HG02970 (cell line): ENCODE measurements around the gene PDK2.

Source experiments
- ATAC-seq: cut with Tn5 transposase; IDR thresholded peaks from one replicate; pipeline ENCODE4 v1.9.1; 2021; ENCODE audit warnings: mild to moderate bottlenecking, moderate library complexity, moderate number of reproducible peaks; ENCODE audit not compliant: unreplicated experiment, low FRiP score

The PDK2 gene

DNA sequence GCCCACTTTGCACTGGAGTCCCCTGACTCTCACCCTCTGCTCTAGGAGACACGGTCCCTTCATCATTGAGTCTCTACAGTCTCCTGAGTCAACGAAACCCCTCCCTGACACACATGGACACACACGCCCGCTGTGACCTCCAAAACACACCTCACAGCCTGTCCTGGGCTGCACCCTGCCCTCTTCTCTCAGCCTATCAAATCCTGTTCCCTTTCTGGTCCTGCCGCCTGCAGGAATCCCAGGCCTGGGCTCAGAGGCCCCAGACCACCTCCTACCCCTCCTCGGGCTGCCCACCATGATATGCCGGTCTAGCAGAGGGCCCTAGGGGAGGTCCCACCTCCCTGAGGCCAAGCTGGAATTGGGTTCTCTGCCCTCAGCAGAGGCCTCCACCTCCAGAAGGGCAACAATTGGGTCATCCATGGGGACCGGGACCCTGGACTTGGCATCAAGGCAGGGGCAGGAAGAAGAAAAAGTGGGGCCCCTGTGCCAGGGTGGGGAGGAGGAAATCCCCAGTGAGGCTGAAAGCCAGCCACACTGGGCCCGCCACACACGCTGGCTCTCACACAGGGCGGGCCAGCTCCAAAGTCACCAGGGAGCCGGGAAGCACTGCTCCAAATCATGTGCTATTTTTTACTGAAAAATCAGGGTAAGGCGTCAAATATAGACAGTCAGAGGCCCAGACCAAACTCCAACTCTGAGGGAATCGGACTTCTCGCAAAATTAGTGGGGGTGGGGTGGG lies 51.9 kb downstream of the PDK2 start:
- ATAC-seq = no peak

DNA sequence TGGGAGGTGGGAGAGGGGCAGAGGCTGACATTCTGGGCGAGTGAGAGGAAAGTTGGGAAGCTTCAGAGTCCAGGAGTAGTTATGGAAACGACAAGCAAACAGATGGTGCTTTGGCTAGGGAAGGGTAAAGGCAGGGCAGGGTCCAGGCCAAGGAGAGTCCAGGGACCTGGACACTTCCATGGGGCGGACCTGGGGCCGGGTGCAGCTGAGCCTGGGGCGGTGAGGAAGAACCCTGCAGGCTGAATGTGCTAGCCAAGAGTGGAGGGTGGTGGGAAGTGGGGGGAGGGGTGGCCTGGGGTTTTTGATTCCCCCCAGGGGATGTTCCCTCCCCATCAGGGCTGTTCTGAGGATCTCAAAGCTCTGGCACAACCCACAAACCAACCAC lies 52.7 kb downstream of the PDK2 start:
- ATAC-seq = no peak

DNA sequence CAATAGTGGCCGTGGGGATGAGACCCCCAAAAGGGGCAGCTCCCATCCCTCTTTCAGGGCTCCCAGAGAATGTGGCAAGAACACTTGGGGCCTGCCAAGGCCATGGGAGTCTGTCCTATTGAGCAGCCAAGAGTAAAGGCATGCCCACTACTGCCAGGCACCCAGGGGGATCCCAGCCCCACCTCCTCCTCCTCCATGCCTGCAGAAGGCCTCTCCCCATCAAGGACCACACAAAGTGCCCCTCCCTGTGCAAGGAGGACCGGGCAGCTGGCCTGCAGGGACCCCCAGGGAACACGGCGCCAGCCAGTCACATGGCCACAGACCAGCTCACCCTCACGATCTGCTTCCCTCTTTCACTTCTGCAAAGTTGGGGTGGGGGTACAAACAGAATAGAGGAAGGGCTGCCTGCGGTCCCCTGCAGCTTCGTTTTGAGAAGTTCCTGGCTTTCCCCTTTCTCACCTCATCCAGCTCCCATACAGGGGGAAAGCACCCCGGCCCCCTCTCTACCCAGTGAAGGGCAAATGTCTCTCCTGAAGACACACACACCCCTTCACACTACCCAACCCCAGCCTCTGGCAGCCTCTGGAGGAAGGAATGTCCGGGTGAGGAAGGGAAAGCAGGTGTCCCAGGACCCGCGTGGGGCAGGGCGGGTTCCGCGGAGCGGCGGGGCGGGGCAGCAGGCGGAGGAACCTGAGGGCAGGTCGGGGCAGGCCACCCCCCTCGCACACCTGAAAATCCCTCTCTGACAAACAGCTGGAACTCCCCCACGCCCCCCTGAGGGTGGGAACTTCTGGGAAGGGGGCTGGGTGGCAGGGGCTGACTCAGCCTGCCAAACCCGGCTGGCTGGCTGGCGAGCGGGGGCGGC lies 53.3 kb downstream of the PDK2 start:
- ATAC-seq = peak; percentile 25

DNA sequence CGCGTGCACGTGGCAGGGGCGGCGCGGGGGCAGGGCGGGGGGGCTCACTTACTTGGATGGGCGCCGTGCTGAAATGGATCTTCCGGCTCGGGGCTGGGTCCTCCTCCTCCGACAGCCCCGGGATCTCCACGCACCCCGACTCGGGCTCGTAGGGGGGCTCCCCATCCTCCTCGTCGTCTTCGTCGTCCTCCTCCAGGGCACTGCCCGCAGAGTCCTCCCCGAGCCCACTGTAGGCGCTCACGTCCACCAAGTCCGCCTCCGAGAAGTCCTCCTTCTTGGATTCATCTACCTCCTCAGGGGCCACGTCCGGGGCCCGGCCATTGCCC lies 53.9 kb downstream of the PDK2 start:
- no peak for ATAC-seq

DNA sequence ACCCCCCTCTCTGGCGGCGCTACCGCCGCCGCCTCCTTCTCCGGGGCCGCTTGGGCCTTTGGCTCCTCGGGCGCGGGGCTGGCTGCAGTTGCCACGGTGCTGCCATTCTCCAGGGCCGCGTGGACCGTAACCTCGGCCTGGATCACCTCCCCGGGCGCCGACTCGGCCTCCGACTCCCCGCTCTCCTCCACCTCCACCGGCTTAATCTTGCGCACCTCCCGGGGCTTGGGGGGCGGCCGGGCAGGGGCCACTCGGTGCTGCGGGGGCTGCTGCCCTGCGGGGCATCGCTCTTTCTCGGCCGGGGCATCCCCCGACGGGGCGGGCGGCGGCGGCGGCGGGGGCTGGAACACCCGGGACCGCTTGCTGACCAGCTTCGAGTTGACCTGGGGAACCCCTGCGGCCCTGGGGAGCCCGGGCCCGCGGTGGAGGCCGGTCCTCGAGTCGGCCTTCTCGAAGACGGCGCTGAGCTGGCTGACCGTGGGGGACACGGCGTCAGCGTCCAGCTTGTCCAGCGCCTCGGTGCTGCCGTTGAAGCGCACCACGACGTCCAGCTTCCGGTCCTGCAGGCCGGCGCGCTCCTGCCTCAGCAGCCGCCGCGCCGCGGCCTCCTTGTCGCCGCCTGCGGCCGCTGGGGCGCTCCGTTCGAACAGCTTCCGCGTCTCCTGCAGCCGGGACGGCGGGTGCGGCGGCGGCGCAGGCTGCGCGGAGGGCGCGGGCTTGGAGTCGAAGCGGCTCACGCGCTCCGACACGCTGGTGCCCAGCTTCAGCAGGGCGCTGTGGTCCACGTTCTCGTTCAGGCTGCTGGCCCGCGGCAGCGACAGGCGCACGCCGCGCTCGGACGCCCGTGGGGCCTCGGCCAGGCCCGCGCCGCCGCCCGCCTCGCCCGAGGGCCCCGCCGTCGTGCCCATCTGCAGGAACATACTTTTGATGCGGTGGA lies 54.5 kb downstream of the PDK2 start:
- ATAC-seq = no peak

DNA sequence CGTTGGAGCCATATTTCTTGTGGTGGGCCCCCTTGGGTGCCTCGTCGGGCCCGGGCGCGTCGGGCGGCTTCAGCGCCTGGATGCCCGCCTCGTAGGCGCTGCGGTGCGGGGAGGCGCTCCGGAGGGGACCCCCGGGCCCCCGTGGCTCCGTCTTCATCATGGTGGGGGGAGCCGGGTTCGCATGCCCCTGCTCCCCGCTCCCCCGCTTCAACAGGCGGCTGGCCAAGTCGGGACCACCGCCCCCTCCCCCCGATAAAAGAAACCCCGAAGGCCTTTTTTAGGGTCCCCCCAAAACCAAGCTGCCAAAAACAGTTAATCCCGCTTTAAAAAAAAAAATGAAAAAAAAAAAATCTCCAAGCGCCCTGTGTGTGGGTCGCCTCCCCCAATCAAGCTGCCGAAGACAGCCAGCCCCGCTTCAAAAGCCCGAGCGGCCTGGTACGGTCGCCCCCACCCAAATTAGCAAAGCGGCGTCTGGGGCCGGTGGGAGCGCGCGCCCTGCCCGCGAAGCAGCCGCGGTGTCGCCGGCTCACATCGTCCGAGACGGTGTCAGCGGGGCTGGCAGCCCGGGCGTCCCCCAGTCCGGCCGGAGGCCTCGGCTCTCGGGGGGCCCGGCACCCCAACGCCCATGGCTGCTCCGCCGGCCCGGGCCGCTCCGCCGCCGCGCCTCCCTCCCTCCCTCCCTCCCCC lies 55.3 kb downstream of the PDK2 start, which contains the start of gene PPP1R9B:
PPP1R9B (minus strand) TSS at position 324 of the 687 bp plus-strand sequence; CDS start at position 160, 164 bp downstream.
- no peak for ATAC-seq

DNA sequence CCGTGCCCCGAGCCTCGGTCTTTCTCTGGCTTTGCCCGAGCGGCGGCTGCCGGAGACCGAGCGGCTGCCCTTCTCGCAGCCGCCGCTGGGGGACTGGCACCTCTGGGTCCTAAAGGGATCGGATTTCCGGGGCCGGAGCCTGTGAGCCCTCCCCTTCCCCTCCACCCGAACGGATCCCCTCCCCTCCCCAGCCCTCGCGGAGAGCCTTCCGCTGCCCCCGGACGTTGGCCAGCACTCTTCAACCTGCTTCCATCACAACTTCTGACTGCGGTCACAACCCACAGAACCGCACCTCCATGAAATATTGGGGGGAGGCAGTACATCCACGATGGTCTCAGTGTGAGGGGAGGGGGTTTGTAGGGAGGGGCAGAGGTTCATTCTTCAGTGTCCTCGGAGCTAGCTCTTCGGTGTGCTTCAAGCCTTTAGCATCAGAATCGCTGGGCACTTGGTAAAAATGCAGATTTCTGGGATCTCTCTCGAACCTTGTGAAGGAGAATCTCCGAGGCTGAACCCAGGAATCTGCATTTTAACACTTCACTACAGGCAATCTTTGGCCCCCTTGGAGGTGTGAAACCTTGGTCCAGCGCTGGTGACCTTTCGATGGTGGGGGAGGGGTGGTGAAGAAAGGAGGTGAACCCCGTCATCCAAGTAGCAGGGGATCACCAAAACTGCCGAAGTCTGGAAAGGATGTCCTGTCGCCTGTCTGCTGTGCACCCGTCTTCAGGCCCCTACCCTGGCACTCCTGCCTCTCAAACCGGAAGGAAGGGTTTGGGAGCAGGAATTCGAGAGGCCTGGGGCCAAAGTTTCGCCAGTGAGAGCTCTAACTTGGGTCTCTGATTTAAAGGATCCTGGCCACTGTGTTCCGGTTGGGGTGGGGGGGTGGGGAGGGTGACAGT lies 56.1 kb downstream of the PDK2 start:
- peak; percentile 35 for ATAC-seq

DNA sequence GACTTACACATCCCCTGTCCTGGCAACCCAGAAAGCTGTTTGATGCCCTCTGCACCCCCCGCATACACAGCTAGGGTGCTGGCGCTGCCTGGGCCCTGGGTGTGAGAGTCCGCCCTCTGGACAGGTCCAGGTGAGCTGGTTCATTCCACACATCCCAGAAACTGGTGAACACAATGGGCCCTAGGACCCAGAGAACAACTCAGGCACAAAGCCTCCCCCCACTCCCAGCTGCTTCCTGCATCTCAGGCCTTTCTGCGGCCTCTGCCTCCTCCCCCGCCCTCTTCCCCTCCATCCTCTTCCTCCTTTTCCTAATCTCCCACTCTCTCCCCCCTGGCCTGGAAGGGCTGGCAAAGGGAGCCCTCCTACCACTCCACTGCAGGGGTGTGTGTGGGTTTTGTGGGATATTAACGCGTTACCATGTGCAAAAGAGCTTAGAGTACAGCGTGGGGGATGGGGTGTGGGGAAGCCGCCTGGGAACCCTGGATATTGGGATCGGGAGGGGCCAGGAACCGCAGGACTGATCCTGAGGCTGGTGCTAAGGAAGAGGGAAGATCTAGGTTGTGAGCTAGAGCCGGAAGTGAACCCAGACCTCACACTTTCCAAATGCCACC lies 56.9 kb downstream of the PDK2 start:
- ATAC-seq = no peak

DNA sequence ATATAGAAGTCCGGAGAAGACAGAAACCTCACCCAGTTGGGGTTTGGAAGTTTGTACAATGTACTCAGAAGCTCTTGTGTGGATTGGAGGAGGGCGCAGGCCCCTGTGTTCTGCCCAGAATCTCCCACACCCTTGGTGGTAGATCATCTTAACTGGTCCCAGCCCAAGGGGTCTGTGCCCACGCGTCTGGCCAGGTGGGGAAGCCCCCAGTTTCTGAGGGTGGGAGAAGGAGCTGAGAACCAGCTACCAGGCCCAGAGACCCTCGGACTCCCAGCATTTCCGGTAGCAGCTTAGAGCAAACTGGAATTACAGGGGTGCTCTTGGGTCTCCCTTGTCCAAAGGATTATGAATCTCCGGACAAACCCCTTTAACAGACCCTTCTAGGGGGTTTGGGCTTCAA lies 57.6 kb downstream of the PDK2 start:
- ATAC-seq = no peak

DNA sequence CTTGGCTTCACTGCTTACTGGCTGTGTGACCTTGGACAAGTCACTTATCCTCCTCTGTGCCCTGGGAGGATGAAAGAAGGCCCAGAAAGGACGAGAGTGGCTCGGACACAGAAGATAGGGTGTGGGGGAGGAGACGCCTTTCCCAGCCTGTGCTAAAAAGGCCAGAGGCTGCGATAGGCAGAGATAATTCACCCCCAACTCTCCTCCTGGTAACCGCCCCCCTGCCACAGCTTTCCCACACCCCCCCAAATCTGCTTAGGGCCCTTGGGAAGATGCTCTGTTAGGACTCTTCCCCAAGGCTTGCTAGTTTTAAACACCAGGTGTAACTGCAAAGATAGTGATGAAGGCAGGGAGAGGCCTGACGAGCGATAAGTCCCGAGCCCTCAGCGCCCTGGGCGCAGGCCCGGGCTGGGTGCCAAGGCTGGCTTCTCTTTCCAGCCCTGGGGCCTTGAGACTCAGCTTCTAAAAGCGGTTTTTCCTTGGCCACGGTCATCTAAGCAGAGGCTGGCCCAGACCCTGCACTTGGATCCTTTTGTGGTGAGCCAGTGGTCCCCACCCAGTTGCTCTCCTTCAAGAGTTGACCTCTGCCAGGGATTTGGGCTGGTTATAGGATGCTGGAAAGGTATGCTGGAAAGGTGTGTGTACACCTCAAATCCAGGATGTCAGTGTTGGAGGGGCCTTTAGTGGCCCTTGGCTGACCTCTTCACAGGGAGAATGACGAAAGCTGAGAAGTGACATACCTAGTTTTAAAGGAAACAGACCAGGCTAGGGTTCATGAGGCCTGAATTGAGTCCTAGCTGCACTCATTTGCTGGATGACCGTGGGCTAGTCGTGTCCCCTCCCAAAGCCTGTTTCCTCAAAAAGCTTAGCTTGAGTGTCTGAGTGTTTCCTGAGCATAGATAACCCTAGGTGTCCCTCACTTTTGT lies 58.8 kb downstream of the PDK2 start:
- no peak for ATAC-seq

DNA sequence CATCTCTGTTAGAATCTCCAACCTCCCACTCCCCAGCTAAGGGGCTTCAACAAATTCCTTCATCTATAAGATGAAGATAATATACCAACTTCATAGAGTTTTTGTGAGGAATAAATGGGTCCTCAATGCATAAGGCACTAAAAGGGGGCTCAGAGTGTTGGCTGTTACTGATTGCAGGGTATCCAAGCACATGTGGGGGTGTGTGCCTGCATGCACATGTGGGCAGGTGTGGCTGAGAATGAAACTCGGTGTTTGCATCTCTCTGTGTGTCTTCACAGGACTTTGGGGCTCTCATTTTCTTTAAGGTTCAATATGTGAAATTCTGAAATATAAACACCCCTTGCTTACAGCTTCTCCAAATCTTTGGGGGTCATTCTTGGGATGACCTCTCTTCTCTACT lies 59.5 kb downstream of the PDK2 start:
- ATAC-seq = no peak

DNA sequence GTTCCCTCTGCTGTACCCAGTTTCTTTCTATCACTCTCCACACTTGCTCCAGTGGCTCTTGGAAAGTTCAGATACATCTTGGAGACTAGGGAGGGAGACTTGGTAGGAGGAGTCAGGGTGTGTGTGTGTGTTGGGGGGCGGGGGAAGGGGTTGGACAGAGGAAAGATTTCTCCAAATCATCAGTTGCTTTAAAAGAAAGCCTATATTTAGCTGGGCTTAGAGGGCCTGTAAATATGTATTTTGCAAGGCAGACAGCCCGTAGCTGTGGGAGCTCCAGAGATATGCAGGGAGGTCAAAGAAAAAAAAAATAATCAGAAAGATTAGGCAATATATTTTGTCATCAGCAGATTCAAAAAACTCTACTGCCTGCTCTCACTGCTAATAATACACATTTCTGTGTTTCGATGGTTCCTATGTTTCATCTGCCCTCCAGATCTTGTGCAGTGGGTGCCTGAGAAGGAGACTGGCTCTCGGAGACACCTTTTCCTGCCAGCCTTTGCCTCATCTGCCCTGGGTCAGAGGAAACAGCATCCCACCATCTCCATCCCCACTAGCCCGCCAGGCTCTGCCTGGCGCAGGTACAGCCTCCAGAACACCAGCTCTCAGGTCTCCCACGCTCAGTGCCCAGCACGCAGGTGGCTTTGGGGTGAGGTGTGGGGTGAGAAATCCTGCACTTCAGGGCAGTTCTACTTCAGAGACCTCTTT lies 60.1 kb downstream of the PDK2 start:
- ATAC-seq = no peak

DNA sequence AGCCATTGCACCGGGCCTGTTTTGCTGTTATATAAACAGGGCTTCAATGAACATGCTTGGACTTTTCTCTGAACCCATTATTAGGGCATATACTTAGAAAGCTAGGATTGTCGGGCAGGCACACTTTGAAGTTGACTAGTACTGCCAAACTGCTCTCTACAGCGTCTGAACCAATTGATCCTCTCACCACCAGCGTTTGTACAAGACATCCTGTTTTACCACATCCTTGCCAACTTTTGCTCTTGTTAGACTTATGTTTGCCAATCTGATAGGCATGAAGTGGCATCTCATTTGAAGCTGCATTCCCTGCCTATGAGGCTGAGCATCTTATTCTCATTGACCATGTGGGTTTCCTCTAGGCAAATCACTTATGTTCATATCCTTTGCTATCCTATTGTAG lies 62.7 kb downstream of the PDK2 start:
- ATAC-seq = no peak

DNA sequence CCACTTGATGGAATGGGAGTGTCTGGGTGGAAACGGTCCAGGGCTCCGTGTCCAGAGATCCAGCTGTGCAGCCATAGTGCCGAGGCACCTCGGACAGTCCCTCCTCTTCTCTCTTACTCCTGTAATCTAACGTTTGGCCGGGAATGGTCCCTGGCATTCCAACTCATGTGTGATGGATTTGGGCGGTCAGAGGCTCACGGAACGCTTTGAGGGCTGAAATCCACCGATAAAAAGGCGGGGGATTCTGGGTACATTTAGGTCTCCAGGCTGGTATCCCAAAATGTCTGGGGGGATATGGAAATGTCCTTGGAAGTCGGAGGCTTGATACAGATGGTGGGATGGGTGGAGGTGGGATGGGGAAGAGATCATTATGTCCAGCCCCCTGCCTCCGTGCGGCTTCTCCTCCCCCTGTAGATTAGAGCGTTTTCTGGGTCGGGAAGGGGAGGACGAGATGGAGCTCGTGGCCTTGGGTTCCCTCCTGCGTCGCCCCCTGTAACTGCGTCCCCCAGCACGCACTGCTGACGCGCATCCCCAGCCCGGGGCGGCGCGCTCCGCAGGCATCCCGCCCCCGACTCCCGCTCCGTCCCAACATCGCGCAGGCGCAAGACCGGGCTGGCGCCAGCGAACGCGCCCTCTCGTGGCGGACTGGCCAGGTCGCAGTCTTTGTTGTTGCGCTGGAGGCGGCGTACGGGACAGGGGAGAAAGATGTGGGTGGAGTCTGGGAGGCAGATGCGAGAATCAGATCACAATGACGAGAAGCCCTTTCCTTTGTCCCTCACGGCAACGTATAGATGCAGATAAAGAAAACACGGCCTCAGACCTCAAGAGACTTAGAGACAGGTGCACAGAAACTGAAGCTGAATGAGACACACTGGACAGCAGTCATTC lies 66.1 kb downstream of the PDK2 start:
- ATAC-seq = peak; percentile 79
